K562 (cell line): ENCODE results near the gene STIL. TPM values are rescaled to one million over a fixed set of nuclear protein-coding genes. Genes with fewer than 3 reads are reported as not detected.

Experiments used
- BMI1 ChIP-seq: fragments of 150-350 bp; IDR thresholded peaks from 2 replicates; pipeline ENCODE4 v1.6.1; 2014; ENCODE audit warnings: low read length
- BRD4 ChIP-seq: fragments of 200-600 bp; sonication (generic); IDR thresholded peaks from 2 replicates; pipeline ENCODE4 v1.6.1; 2017; ENCODE audit warnings: inconsistent platforms
- BRF2 ChIP-seq: IDR thresholded peaks from 3 replicates; pipeline ENCODE4 v1.6.1; 2011; ENCODE audit warnings: borderline replicate concordance, mild to moderate bottlenecking; ENCODE audit not compliant: insufficient read length, insufficient read depth
- ELK3 ChIP-seq: fragments of 450-650 bp; formaldehyde crosslinking; IDR thresholded peaks from 2 replicates; pipeline ENCODE4 v1.4.0; 2020; ENCODE audit warnings: mild to moderate bottlenecking
- EP300 ChIP-seq: IDR thresholded peaks from 2 replicates; pipeline ENCODE4 v1.6.1; 2012; ENCODE audit warnings: low read length, improper control_type of control experiment
- FOXO4 ChIP-seq: fragments of 450-650 bp; formaldehyde crosslinking; IDR thresholded peaks from 2 replicates; pipeline ENCODE4 v1.4.0; 2020; ENCODE audit warnings: mild to moderate bottlenecking, moderate library complexity
- HDGF ChIP-seq: fragments of 450-650 bp; IDR thresholded peaks from 2 replicates; pipeline ENCODE4 v1.6.1; 2016
- HNRNPUL1 ChIP-seq: fragments of 200-400 bp; formaldehyde crosslinking; IDR thresholded peaks from 2 replicates; pipeline ENCODE4 v1.6.1; 2017; ENCODE audit warnings: low read length
- KAT7 ChIP-seq: sonication (generic); formaldehyde crosslinking; IDR thresholded peaks from 2 replicates; pipeline ENCODE4 v1.8.0; 2022; ENCODE audit warnings: missing genetic modification reagents, mild to moderate bottlenecking, borderline replicate concordance
- MBD1 ChIP-seq: fragments of 250-450 bp; sonication (Bioruptor Pico); IDR thresholded peaks from 2 replicates; pipeline ENCODE4 v1.8.0; 2022; ENCODE audit warnings: inconsistent platforms
- PHB2 ChIP-seq: fragments of 450-650 bp; IDR thresholded peaks from 2 replicates; pipeline ENCODE4 v1.6.1; 2017; ENCODE audit warnings: low read depth
- PHF21A ChIP-seq: fragments of 450-650 bp; IDR thresholded peaks from 2 replicates; pipeline ENCODE4 v1.6.1; 2017; ENCODE audit warnings: low read depth, borderline replicate concordance
- SP1 ChIP-seq: sonication (generic); formaldehyde crosslinking; IDR thresholded peaks from 2 replicates; pipeline ENCODE4 v1.8.1; 2022; ENCODE audit warnings: mild to moderate bottlenecking, missing genetic modification reagents
- TCF3 ChIP-seq: sonication (generic); formaldehyde crosslinking; IDR thresholded peaks from 2 replicates; pipeline ENCODE4 v1.4.0; 2020; ENCODE audit warnings: mild to moderate bottlenecking, missing genetic modification reagents
- VEZF1 ChIP-seq: fragments of 200-800 bp; sonication (Bioruptor generic); IDR thresholded peaks from 2 replicates; pipeline ENCODE4 v1.6.1; 2017; ENCODE audit warnings: missing genetic modification characterization, missing compliant biosample characterization
- YBX1 ChIP-seq: fragments of 450-650 bp; IDR thresholded peaks from 2 replicates; pipeline ENCODE4 v1.7.1; 2016; ENCODE audit warnings: mild to moderate bottlenecking
- ZNF347 ChIP-seq: fragments of 450-650 bp; formaldehyde crosslinking; IDR thresholded peaks from 2 replicates; pipeline ENCODE4 v1.4.0; 2020; ENCODE audit warnings: low read depth, mild to moderate bottlenecking, moderate library complexity
- ZNF444 ChIP-seq: fragments of 250-450 bp; sonication (Bioruptor Pico); IDR thresholded peaks from 2 replicates; pipeline ENCODE4 v1.4.0; 2020; ENCODE audit warnings: mild to moderate bottlenecking, moderate library complexity
- ZNF551 ChIP-seq: fragments of 250-450 bp; sonication (Bioruptor Pico); IDR thresholded peaks from 2 replicates; pipeline ENCODE4 v1.5.0; 2021; ENCODE audit warnings: mild to moderate bottlenecking, moderate library complexity
- ZNF644 ChIP-seq: fragments of 200-800 bp; sonication (Bioruptor generic); IDR thresholded peaks from 2 replicates; pipeline ENCODE4 v1.6.1; 2016; ENCODE audit warnings: low read depth, missing genetic modification characterization, missing compliant biosample characterization
- polyA plus RNA-seq, 8 experiments: library from polyadenylated mRNA; depleted of rRNA in 4 of 8; stranded (reverse) in 5 of 8; unstranded in 3 of 8; fragments of >200 nt; fragmentation: Nextera tagmentation in 2 of 8; fragmentation: Illumina TruSeq in 1 of 8; extraction: Ambion mirVana in 2 of 8; extraction: Trizol in 1 of 8; gene quantifications; 2 replicates each; pipeline versions ENCODE4 v1.2.1 to v1.2.3, GENCODE V29; 2011 to 2014; ENCODE audit warnings: inconsistent platforms in 1 of 8, missing spikeins in 1 of 8
- total RNA-seq, 7 experiments: library from RNA; depleted of rRNA in 6 of 7; stranded (reverse); fragments of >200 nt in 6 of 7; fragmentation: Illumina TruSeq in 2 of 7; extraction: Trizol in 2 of 7; gene quantifications; 2 replicates each; pipeline versions ENCODE4 v1.2.1 to v1.2.3, GENCODE V29; 2011 to 2021; ENCODE audit warnings: low replicate concordance in 1 of 7

Gene STIL
- total and polyA plus RNA-seq, 9 of the 15 experiments (the other 6 are each of a cell fraction or from before 2014, with no cell fraction given), result 10.5 to 77.4 (median 39.6) TPM

DNA sequence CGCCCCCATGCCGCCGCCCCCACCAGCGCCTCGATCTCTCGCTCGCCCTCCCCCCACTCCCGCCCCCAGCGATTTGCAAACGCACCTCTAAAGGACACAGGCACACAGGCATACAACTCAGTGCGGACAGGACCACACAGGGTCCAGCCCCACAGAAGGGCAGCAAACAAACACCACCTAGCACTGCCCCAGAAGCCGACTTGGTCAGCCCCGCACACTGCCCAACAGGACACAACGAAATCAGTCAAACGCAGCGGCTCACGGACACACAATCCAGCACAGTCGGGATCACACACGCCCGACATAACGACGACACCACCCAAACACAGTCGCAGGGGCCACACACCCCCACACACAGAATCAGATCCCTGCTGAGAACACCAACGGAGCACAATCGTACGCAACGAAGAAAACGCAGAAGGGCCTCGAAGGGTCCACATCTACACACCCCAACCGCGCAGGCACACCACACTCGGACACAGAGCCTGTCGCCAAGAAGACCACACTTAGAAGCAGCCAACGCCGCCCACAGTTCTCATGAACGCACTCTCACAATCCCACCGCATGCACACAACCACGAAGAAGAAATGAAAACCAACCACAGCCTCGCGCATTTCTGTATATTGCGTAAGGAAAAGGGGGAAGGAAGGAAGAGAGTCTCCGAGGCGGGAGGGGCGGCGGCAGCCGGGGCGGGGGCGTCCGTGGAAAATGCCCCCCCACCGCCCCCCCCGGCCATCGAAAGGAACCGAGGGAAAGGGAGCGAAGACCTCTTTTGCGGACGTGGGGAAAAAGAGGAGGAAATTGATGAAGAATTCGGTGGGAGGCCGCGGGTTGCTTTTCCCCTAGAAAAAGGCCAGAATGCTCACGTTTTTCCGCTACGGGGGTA is 82.4 kb downstream of the STIL start (continued):
- TF ChIP-seq YBX1 (no peak), ZNF551 (CRISPR knock-in tag) (no peak), ZNF644 (tag) (no peak), KAT7 (CRISPR knock-in tag) (peak; percentile 84), ELK3 (CRISPR knock-in tag) (no peak), FOXO4 (CRISPR knock-in tag) (no peak), MBD1 (CRISPR knock-in tag) (no peak), BRD4 (peak; percentile 99), ZNF444 (CRISPR knock-in tag) (no peak), PHB2 (peak; percentile 75), ZNF347 (CRISPR knock-in tag) (no peak), BMI1 (no peak), HDGF (peak; percentile 97; the same call in 1 of the 2 replicates), BRF2 (no peak), PHF21A (peak; percentile 74; the same call in 1 of the 2 replicates), HNRNPUL1 (no peak), SP1 (CRISPR knock-in tag) (peak; percentile 55; the same call in 1 of the 2 replicates), EP300 (peak; percentile 66; the same call in 1 of the 2 replicates), VEZF1 (CRISPR knock-in tag) (no peak), TCF3 (peak; percentile 61; the same call in 1 of the 2 replicates)
